Measurements from ENCODE around the gene GRB10. TPM values are rescaled to one million over a fixed set of nuclear protein-coding genes. Genes with fewer than 3 reads are reported as not detected.

Gene GRB10
- total and polyA plus RNA-seq, 2 experiments from 2014 or later: 35.0 to 154 TPM

DNA sequence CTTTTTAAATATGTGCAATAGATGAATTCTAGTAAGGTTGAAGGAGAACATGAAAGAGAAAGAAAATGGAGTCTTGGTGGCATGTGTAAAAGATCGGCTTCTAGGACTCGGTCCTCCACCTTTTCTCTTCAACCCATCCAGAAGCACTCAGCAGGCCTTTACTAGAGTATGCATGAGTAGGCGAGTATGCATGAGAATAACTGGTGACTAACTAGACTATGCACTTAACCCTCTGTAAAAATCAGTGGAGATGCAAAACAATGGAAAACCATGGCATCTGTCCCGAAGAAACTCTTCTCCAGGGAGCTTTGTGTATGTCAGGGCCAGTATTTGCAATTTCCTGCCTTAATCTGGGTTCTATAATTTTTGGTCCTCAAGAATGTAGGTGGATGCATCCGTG, 40.0 kb upstream of the GRB10 start:
- no peaks in the 10 kb centered on the region for H3K9me3 Mint-ChIP-seq
- peaks cover 1% of the 10 kb centered on the region for H3K27me3 Mint-ChIP-seq (ENCODE audit: insufficient read depth, low read depth, poor library complexity)
- Histone ChIP-seq H3K36me3 (ENCODE audit: insufficient read depth) (no peaks in the 10 kb centered on the region), H3K79me2 (replicated peaks; ENCODE audit: insufficient read depth) (no peaks in the 10 kb centered on the region), H3K4me1 (ENCODE audit: insufficient read depth) (peaks cover 7% of the 10 kb centered on the region; the same call in 1 of the 2 replicates), H3K27ac (ENCODE audit: low read depth) (no peak overlapping the region), H3K4me2 (no peak overlapping the region), H3F3A (replicated peaks; ENCODE audit: low read depth) (no peaks in the 10 kb centered on the region), H3K27me3 (ENCODE audit: insufficient read depth) (no peaks in the 10 kb centered on the region), H3K9me2 (ENCODE audit: insufficient read depth) (peaks cover 16% of the 10 kb centered on the region), H4K20me1 (replicated peaks; ENCODE audit: insufficient read depth) (no peaks in the 10 kb centered on the region), H3K4me3 (no peak overlapping the region), H2AFZ (no peak overlapping the region)
- ATAC-seq: no peak
- H3K36me3 Mint-ChIP-seq (ENCODE audit: low read depth): no peaks in the 10 kb centered on the region
- no peak overlapping the region for H3K27ac Mint-ChIP-seq
- DNase-seq (ENCODE audit: low spot score): no peak
- H3K4me3 Mint-ChIP-seq: no peak overlapping the region
- no peak for TF ChIP-seq ZNF331 (CRISPR knock-in tag; IDR thresholded peaks at IDR 0.05; ENCODE audit: low read depth)
- TF ChIP-seq, protein P1, sequence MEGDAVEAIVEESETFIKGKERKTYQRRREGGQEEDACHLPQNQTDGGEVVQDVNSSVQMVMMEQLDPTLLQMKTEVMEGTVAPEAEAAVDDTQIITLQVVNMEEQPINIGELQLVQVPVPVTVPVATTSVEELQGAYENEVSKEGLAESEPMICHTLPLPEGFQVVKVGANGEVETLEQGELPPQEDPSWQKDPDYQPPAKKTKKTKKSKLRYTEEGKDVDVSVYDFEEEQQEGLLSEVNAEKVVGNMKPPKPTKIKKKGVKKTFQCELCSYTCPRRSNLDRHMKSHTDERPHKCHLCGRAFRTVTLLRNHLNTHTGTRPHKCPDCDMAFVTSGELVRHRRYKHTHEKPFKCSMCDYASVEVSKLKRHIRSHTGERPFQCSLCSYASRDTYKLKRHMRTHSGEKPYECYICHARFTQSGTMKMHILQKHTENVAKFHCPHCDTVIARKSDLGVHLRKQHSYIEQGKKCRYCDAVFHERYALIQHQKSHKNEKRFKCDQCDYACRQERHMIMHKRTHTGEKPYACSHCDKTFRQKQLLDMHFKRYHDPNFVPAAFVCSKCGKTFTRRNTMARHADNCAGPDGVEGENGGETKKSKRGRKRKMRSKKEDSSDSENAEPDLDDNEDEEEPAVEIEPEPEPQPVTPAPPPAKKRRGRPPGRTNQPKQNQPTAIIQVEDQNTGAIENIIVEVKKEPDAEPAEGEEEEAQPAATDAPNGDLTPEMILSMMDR (conservative IDR thresholded peaks at IDR 0.05; ENCODE audit: low read depth in 2 of 2): no peak
- no peak for TF ChIP-seq NANOG (IDR thresholded peaks at IDR 0.05; ENCODE audit: borderline replicate concordance)
- no peak for TF ChIP-seq EZH2 (IDR thresholded peaks at IDR 0.05; ENCODE audit: low read depth, unreplicated experiment)
- TF ChIP-seq, protein P2, sequence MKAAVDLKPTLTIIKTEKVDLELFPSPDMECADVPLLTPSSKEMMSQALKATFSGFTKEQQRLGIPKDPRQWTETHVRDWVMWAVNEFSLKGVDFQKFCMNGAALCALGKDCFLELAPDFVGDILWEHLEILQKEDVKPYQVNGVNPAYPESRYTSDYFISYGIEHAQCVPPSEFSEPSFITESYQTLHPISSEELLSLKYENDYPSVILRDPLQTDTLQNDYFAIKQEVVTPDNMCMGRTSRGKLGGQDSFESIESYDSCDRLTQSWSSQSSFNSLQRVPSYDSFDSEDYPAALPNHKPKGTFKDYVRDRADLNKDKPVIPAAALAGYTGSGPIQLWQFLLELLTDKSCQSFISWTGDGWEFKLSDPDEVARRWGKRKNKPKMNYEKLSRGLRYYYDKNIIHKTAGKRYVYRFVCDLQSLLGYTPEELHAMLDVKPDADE (IDR thresholded peaks at IDR 0.05): no peak
- TF ChIP-seq ZNF114 (CRISPR knock-in tag; IDR thresholded peaks at IDR 0.05): no peak
- no peak for TF ChIP-seq EZH2phosphoT487 (IDR thresholded peaks at IDR 0.05; ENCODE audit: unreplicated experiment)
- TF ChIP-seq, protein P3, sequence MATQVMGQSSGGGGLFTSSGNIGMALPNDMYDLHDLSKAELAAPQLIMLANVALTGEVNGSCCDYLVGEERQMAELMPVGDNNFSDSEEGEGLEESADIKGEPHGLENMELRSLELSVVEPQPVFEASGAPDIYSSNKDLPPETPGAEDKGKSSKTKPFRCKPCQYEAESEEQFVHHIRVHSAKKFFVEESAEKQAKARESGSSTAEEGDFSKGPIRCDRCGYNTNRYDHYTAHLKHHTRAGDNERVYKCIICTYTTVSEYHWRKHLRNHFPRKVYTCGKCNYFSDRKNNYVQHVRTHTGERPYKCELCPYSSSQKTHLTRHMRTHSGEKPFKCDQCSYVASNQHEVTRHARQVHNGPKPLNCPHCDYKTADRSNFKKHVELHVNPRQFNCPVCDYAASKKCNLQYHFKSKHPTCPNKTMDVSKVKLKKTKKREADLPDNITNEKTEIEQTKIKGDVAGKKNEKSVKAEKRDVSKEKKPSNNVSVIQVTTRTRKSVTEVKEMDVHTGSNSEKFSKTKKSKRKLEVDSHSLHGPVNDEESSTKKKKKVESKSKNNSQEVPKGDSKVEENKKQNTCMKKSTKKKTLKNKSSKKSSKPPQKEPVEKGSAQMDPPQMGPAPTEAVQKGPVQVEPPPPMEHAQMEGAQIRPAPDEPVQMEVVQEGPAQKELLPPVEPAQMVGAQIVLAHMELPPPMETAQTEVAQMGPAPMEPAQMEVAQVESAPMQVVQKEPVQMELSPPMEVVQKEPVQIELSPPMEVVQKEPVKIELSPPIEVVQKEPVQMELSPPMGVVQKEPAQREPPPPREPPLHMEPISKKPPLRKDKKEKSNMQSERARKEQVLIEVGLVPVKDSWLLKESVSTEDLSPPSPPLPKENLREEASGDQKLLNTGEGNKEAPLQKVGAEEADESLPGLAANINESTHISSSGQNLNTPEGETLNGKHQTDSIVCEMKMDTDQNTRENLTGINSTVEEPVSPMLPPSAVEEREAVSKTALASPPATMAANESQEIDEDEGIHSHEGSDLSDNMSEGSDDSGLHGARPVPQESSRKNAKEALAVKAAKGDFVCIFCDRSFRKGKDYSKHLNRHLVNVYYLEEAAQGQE (IDR thresholded peaks at IDR 0.05; ENCODE audit: unreplicated experiment): no peak
- no peak for TF ChIP-seq STAT1 (IDR thresholded peaks at IDR 0.05; ENCODE audit: unreplicated experiment)
- no peak for TF ChIP-seq CREB1 (CRISPR knock-in tag; IDR thresholded peaks at IDR 0.05; ENCODE audit: low read depth)
- TF ChIP-seq, protein P4, sequence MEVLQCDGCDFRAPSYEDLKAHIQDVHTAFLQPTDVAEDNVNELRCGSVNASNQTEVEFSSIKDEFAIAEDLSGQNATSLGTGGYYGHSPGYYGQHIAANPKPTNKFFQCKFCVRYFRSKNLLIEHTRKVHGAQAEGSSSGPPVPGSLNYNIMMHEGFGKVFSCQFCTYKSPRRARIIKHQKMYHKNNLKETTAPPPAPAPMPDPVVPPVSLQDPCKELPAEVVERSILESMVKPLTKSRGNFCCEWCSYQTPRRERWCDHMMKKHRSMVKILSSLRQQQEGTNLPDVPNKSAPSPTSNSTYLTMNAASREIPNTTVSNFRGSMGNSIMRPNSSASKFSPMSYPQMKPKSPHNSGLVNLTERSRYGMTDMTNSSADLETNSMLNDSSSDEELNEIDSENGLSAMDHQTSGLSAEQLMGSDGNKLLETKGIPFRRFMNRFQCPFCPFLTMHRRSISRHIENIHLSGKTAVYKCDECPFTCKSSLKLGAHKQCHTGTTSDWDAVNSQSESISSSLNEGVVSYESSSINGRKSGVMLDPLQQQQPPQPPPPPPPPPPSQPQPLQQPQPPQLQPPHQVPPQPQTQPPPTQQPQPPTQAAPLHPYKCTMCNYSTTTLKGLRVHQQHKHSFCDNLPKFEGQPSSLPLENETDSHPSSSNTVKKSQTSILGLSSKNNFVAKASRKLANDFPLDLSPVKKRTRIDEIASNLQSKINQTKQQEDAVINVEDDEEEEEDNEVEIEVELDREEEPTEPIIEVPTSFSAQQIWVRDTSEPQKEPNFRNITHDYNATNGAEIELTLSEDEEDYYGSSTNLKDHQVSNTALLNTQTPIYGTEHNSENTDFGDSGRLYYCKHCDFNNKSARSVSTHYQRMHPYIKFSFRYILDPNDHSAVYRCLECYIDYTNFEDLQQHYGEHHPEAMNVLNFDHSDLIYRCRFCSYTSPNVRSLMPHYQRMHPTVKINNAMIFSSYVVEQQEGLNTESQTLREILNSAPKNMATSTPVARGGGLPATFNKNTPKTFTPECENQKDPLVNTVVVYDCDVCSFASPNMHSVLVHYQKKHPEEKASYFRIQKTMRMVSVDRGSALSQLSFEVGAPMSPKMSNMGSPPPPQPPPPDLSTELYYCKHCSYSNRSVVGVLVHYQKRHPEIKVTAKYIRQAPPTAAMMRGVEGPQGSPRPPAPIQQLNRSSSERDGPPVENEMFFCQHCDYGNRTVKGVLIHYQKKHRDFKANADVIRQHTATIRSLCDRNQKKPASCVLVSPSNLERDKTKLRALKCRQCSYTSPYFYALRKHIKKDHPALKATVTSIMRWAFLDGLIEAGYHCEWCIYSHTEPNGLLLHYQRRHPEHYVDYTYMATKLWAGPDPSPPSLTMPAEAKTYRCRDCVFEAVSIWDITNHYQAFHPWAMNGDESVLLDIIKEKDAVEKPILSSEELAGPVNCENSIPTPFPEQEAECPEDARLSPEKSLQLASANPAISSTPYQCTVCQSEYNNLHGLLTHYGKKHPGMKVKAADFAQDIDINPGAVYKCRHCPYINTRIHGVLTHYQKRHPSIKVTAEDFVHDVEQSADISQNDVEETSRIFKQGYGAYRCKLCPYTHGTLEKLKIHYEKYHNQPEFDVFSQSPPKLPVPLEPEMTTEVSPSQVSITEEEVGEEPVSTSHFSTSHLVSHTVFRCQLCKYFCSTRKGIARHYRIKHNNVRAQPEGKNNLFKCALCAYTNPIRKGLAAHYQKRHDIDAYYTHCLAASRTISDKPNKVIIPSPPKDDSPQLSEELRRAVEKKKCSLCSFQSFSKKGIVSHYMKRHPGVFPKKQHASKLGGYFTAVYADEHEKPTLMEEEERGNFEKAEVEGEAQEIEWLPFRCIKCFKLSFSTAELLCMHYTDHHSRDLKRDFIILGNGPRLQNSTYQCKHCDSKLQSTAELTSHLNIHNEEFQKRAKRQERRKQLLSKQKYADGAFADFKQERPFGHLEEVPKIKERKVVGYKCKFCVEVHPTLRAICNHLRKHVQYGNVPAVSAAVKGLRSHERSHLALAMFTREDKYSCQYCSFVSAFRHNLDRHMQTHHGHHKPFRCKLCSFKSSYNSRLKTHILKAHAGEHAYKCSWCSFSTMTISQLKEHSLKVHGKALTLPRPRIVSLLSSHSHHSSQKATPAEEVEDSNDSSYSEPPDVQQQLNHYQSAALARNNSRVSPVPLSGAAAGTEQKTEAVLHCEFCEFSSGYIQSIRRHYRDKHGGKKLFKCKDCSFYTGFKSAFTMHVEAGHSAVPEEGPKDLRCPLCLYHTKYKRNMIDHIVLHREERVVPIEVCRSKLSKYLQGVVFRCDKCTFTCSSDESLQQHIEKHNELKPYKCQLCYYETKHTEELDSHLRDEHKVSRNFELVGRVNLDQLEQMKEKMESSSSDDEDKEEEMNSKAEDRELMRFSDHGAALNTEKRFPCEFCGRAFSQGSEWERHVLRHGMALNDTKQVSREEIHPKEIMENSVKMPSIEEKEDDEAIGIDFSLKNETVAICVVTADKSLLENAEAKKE (CRISPR knock-in tag; IDR thresholded peaks at IDR 0.05): no peak
- TF ChIP-seq POLR2AphosphoS5 (IDR thresholded peaks at IDR 0.05; ENCODE audit: low read depth): no peak
- no peak for TF ChIP-seq JUNB (IDR thresholded peaks at IDR 0.05; ENCODE audit: unreplicated experiment)
- H3K4me1 Mint-ChIP-seq: peaks cover 13% of the 10 kb centered on the region

Measured in GM23338 (cell line).